ENCODE results near the gene SLC1A2.

- TF ChIP-seq POLR2A (IDR thresholded peaks at IDR 0.05; ENCODE audit: low read depth, low read length), result no peak
- TF ChIP-seq POLR2AphosphoS5 (IDR thresholded peaks at IDR 0.05; ENCODE audit: low read depth, low read length), result no peak
These were observed 7.7 kb upstream of the SLC1A2 start for GRCh38 chr11:35427071-35427470.
